ENCODE data around the gene TBCC.
"Not testable (repeated sequence)": the region's sequence is repeated elsewhere in the genome, so short reads cannot be mapped to it uniquely, and the experiment has no call there.

The TBCC gene

DNA sequence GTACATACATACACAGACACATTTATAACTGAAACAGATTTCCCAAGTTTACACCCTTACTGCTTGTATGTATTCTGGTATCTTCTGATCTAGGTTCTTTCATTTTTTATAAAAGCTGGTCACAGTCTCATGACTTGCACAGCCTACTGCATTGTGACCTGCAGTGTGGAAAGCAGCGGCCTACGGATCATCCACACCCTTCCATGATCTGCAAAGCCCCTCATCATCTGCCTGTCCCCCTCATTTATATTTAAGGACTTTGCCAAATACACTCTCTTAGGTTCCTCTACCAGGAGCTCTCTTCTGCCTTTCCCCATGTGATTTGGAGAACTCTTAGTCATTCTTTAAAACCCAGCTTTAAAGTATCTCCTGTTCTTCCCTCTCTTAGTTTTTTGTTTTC lies 23.9 kb upstream of the TBCC start:
- no peak for DNase-seq

GRCh38 chr6:42769051-42769450 lies 23.1 kb upstream of the TBCC start:
- no peak for DNase-seq

GRCh38 chr6:42766163-42766670 lies 20.3 kb upstream of the TBCC start:
- DNase-seq: no peak

- no peak for DNase-seq
Observed at GRCh38 chr6:42764911-42765648, 19.2 kb upstream of the TBCC start.

GRCh38 chr6:42762950-42763349 lies 17.0 kb upstream of the TBCC start:
- DNase-seq: no peak

- no peak for DNase-seq
Observed at GRCh38 chr6:42762426-42762859, 16.5 kb upstream of the TBCC start.

GRCh38 chr6:42761287-42762067 lies 15.6 kb upstream of the TBCC start:
- no peak for DNase-seq

DNA sequence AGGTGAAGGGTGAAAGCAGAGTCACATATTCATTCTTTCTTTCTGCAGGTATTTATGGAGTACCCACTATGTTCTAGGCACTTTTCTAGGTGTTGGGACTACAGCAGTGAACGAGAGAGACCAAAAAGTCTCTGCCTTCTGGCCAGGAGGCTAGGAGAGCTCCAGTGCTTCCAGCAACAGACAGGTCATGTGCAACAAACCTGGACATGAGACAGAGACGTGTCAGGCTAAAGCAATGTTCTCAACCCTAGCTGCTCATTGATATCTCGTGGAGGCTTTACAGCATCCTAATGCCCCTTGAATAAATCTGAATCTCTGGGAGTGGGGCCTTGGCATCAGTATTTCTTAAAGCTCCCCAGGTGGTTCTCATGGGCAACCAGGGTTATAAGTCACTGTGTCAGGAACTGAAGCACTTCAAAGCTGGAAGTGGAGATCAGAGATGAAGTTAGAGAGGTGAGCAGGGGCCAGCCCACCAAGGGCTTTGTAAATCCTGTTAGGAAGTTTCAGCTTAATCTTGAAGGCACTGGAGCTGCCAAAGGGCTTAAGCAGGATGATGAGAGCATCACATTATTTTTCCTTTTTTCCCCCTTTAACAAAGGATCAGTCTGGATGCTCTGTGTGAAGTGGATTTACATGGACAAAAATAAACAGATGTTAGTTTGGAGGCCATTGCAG lies 13.0 kb upstream of the TBCC start:
- no peak for DNase-seq

- no peak for DNase-seq
Observed at GRCh38 chr6:42756722-42757121, 10.8 kb upstream of the TBCC start.

DNA sequence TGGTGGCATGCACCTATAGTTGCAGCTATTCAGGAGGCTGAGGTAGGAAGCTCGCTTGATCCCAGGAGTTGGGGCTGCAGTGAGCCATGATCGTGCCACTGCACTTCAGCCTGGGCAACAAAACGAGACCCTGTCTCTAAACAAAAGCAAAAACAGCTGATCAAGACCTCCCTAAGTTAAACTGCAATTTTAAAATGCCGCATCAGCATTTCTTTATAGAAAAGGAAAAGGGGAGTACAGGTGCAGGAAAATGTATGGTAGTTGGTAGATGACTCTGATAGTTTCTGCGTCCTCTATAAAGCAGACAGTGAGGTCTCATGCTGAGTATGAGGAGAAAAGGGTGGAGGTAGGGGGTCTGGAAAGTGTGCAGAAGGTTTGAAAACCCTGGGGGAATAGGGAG lies 8.9 kb upstream of the TBCC start:
- no peak for DNase-seq

DNA sequence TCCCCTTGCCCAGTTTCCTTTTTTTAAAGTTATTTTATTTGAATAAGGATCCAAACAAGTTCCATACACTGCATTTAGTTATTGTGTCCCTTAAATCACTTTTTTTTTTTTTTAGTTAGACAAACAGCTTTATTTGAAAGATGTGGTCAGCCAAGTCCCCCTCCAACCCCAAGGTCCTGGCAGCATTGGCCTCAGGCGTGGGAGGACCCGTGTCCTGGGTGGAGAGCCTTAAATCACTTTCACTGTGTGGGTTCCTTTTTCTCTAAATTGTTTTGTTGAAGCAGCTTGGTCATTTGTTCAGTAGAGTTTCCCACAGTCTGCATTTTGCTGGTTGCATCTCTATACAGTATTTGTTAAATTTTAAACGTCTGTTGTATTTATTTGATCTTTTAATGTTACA lies 5.2 kb upstream of the TBCC start:
- no peak for DNase-seq

- no peak for DNase-seq
Observed at GRCh38 chr6:42748203-42748898, 2.4 kb upstream of the TBCC start.

- peak; percentile 84 for DNase-seq
Observed at GRCh38 chr6:42746463-42747391, 824 bp upstream of the TBCC start.

DNA sequence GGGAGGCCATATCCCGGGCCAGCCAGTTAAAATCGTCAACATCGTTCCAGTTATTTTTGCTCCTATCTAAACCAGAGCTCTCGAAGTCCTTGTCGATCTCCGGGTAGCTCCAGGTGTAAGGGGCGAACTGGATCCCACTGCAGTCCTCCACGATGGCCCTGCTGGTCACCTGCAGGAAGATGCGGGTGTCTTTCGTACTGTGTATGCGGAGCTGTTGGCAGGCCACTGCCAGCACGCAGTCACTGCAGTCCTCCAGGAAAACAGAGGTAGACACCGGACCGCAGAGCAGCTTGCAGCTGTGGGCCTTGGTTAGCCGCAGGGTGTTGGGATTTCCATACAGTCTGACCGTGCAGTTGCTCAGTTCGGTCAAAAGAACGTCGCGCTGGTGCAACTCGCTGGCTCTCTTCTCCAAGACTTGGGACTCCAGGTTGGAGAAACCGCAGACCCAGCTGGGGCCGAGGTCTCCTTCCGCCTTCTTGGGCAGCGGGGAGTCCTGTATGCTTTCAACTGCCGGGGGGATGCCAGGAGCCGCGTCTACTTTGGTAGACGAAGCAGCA lies 742 bp downstream of the TBCC start:
- DNase-seq: no peak

DNA sequence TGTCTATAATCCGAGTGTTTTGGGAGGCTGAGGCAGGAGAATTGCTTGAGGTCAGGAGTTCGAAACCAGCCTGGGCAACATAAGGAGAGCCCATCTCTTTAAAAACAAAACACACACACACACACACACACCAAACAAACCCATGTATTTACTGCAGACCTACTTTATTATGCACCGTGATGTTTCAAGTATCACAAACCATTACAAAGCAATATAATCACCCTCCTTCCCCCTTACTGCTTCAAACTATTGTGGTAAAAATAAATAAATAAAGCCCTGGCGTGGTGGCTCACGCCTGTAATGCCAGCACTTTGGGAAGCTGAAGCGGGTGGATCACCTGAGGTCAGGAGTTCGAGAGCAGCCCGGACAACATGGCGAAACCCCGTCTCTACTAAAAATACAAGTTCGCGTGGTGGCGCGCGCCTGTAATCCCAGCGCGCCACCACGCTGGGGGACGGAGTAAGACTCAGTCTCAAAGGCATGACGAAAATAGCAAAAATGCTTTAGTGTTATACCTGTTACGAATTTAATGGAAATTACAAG lies 1.5 kb downstream of the TBCC start:
- DNase-seq: no peak

- peak; percentile 91 for DNase-seq
Observed at GRCh38 chr6:42742116-42742894, 3.6 kb downstream of the TBCC start.

- no peak for DNase-seq
Observed at GRCh38 chr6:42740725-42741124, 5.2 kb downstream of the TBCC start.

DNA sequence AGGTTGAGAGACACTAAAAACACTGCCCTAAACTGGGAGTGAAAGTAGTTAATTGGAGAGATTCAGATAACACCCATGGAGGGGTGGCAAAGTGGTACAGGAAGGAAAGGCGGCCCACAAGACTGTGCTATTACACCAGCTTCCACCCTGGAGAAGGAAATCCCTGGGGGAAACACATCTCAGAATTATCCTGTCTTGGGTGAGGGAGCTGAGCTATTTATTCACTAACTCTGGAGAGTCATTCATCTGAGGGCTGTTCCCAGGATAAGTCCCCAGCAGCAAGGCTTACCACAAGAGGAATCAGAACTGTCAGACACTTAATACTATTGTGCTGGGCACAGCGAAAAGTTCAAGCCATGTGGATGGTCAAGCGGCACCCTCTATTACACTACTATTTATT lies 9.9 kb downstream of the TBCC start:
- DNase-seq: no peak

DNA sequence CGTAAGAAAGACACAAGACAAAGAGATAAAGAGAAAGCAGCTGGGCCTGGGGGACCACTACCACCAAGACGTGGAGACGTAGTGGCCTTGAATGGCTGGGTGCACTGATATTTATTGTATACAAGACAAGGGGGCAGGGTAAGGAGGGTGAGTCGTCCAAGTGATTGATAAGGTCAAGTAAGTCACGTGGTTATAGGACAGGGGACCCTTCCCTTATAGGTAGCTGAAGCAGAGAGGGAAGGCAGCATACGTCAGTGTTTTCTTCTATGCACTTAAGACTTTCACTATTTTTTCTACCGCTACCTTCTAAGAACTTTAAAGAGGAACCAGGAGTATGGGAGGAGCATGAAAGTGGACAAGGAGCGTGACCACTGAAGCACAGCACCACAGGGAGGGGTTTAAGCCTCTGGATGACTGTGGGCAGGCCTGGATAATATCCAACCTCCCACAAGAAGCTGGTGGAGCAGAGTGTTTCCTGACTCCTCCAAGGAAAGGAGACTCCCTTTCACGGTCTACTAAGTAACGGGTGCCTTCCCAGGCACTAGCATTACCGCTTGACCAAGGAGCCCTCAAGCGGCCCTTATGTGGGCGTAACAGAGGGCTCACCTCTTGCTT lies 11.9 kb downstream of the TBCC start:
- not testable (repeated sequence) for DNase-seq

DNA sequence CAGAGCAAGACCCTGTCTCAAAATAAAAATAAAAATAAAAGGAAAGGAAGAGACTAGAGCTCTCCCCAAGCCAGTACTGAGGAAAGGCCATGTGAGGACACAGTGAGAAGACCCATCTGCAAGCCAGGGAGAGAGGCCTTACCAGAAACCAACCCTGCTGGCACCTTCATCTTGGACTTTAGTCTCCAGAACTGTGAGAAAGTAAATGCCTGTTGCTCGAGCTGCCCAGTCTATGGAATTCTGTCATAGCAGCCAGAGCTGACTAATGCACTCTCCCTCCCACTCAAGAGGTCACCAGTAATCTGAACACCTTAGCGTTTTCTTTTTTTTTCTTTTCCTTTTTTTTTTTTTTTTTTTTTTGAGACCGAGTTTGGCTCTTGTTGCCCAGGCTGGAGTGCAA lies 16.2 kb downstream of the TBCC start:
- DNase-seq: no peak
